ENCODE measurements around the gene PLXNA2.

Gene PLXNA2

GRCh38 chr1:207978441-207978840 lies 265.7 kb downstream of the PLXNA2 start:
- H3K27ac ChIP-seq, result no peak overlapping the region
- no peaks in the 10 kb centered on the region for H3K27me3 ChIP-seq
- no peak overlapping the region for H3K4me2 ChIP-seq
- H4K20me1 ChIP-seq, result no peaks in the 10 kb centered on the region
- H3K9me3 ChIP-seq, result no peaks in the 10 kb centered on the region
- no peaks in the 10 kb centered on the region for H3K36me3 ChIP-seq
- no peaks in the 10 kb centered on the region for H3K4me1 ChIP-seq
- no peak overlapping the region for H3K4me3 ChIP-seq
- no peak for TF ChIP-seq Cebpa-rat (IDR thresholded peaks at IDR 0.05)
- H3K9ac ChIP-seq, result no peak overlapping the region

- Histone ChIP-seq H3K9ac (no peak overlapping the region), H3K36me3 (no peaks in the 10 kb centered on the region), H4K20me1 (no peaks in the 10 kb centered on the region), H3K27ac (no peak overlapping the region), H3K9me3 (no peaks in the 10 kb centered on the region), H3K4me2 (no peak overlapping the region), H3K4me1 (no peaks in the 10 kb centered on the region), H3K27me3 (no peaks in the 10 kb centered on the region), H3K4me3 (no peak overlapping the region)
- TF ChIP-seq Cebpa-rat (IDR thresholded peaks at IDR 0.05), result no peak
Measured at GRCh38 chr1:207977876-207978275, 266.3 kb downstream of the PLXNA2 start.

- TF ChIP-seq Cebpa-rat (IDR thresholded peaks at IDR 0.05), result no peak
Measured at GRCh38 chr1:207973898-207974568, 270.2 kb downstream of the PLXNA2 start.

GRCh38 chr1:207972337-207972736 lies 271.8 kb downstream of the PLXNA2 start:
- TF ChIP-seq Cebpa-rat (IDR thresholded peaks at IDR 0.05), result no peak
- Histone ChIP-seq H3K4me1 (no peaks in the 10 kb centered on the region), H3K9ac (no peak overlapping the region), H3K36me3 (no peaks in the 10 kb centered on the region), H3K9me3 (no peaks in the 10 kb centered on the region), H3K27me3 (no peaks in the 10 kb centered on the region), H4K20me1 (no peaks in the 10 kb centered on the region), H3K27ac (no peak overlapping the region), H3K4me2 (no peak overlapping the region), H3K4me3 (no peak overlapping the region)

More at GRCh38 chr1:207973898-207974568, 270.2 kb downstream of the PLXNA2 start:
- Histone ChIP-seq H3K27me3 (no peaks in the 10 kb centered on the region), H3K36me3 (no peaks in the 10 kb centered on the region), H3K4me2 (no peak overlapping the region), H3K27ac (no peak overlapping the region), H3K4me1 (no peaks in the 10 kb centered on the region), H4K20me1 (no peaks in the 10 kb centered on the region), H3K9me3 (no peaks in the 10 kb centered on the region), H3K9ac (no peak overlapping the region), H3K4me3 (no peak overlapping the region)
